Measurements from ENCODE around the gene GGA3. TPM values are rescaled to one million over a fixed set of nuclear protein-coding genes. Genes with fewer than 3 reads are reported as not detected.

The GGA3 gene
- total and polyA plus RNA-seq, 2 donors from 2014 or later, result 8.0 to 49.2 TPM

- FAIRE-seq (no peak), DNase-seq (peak in 1 of 5 donors; percentile 25)
- intact Hi-C loops (cut with DNase I), result no loop called here
- Histone ChIP-seq H3K4me3 (ENCODE audit: low read length in 3 of 3) (no peak overlapping the region), H3K9ac (ENCODE audit: low read length in 3 of 3) (no peak overlapping the region), H3K36me3 (ENCODE audit: control insufficient read depth in 2 of 3, insufficient read depth in 3 of 3, low read length in 3 of 3) (peaks cover 8 to 68% (median 42%) of the 10 kb centered on the region in 3 donors), H3K4me1 (ENCODE audit: control insufficient read depth in 2 of 3, insufficient read depth in 2 of 3, low read depth in 1 of 3, low read length in 3 of 3) (peaks cover 0 to 2% (median 0%) of the 10 kb centered on the region in 3 donors), H3K9me3 (ENCODE audit: control insufficient read depth in 2 of 3, insufficient read depth in 1 of 3, low read length in 3 of 3) (no peaks in the 10 kb centered on the region), H3K27ac (ENCODE audit: low read depth in 2 of 2, low read length in 2 of 2) (no peak overlapping the region), H3K27me3 (ENCODE audit: control insufficient read depth, insufficient read depth, low read length) (no peaks in the 10 kb centered on the region)
- no peak for TF ChIP-seq CTCF (IDR thresholded peaks at IDR 0.05; ENCODE audit: borderline replicate concordance, extremely low read depth, insufficient read depth)
Observed at GRCh38 chr17:75242461-75243042, 18.9 kb downstream of the GGA3 start.

- TF ChIP-seq CTCF (IDR thresholded peaks at IDR 0.05; ENCODE audit: borderline replicate concordance, extremely low read depth, insufficient read depth), result no peak
- Histone ChIP-seq H3K27ac (ENCODE audit: low read depth in 2 of 2, low read length in 2 of 2) (no peak overlapping the region), H3K9me3 (ENCODE audit: control insufficient read depth in 2 of 3, insufficient read depth in 1 of 3, low read length in 3 of 3) (no peaks in the 10 kb centered on the region), H3K4me3 (ENCODE audit: low read length in 3 of 3) (no peak overlapping the region), H3K9ac (ENCODE audit: low read length in 3 of 3) (no peak overlapping the region), H3K4me1 (ENCODE audit: control insufficient read depth in 2 of 3, insufficient read depth in 2 of 3, low read depth in 1 of 3, low read length in 3 of 3) (peaks cover 0 to 2% (median 0%) of the 10 kb centered on the region in 3 donors), H3K27me3 (ENCODE audit: control insufficient read depth, insufficient read depth, low read length) (no peaks in the 10 kb centered on the region), H3K36me3 (ENCODE audit: control insufficient read depth in 2 of 3, insufficient read depth in 3 of 3, low read length in 3 of 3) (peaks cover 8 to 72% (median 45%) of the 10 kb centered on the region in 3 donors)
- FAIRE-seq (no peak), DNase-seq (no peak)
- intact Hi-C loops (cut with DNase I), result no loop called here
Observed at GRCh38 chr17:75241996-75242460, 19.4 kb downstream of the GGA3 start.

GRCh38 chr17:75241502-75241901, 19.9 kb downstream of the GGA3 start:
- Histone ChIP-seq H3K4me3 (ENCODE audit: low read length in 3 of 3) (no peak overlapping the region), H3K36me3 (ENCODE audit: control insufficient read depth in 2 of 3, insufficient read depth in 3 of 3, low read length in 3 of 3) (peaks cover 8 to 73% (median 45%) of the 10 kb centered on the region in 3 donors), H3K9me3 (ENCODE audit: control insufficient read depth in 2 of 3, insufficient read depth in 1 of 3, low read length in 3 of 3) (no peaks in the 10 kb centered on the region), H3K9ac (ENCODE audit: low read length in 3 of 3) (no peak overlapping the region), H3K27me3 (ENCODE audit: control insufficient read depth, insufficient read depth, low read length) (no peaks in the 10 kb centered on the region), H3K27ac (ENCODE audit: low read depth in 2 of 2, low read length in 2 of 2) (no peak overlapping the region), H3K4me1 (ENCODE audit: control insufficient read depth in 2 of 3, insufficient read depth in 2 of 3, low read depth in 1 of 3, low read length in 3 of 3) (peaks cover 0 to 2% (median 0%) of the 10 kb centered on the region in 3 donors)
- FAIRE-seq (no peak), DNase-seq (no peak)
- intact Hi-C loops (cut with DNase I), result no loop called here
- no peak for TF ChIP-seq CTCF (IDR thresholded peaks at IDR 0.05; ENCODE audit: borderline replicate concordance, extremely low read depth, insufficient read depth)

GRCh38 chr17:75241143-75241430, 20.3 kb downstream of the GGA3 start:
- intact Hi-C loops (cut with DNase I), result no loop called here
- DNase-seq (no peak), FAIRE-seq (no peak)
- H3K27me3 ChIP-seq (ENCODE audit: control insufficient read depth, insufficient read depth, low read length), result no peaks in the 10 kb centered on the region
- H3K9me3 ChIP-seq (ENCODE audit: control insufficient read depth in 2 of 3, insufficient read depth in 1 of 3, low read length in 3 of 3), result no peaks in the 10 kb centered on the region
- no peak overlapping the region for H3K9ac ChIP-seq (ENCODE audit: low read length in 3 of 3)
- H3K36me3 ChIP-seq (ENCODE audit: control insufficient read depth in 2 of 3, insufficient read depth in 3 of 3, low read length in 3 of 3), result peaks cover 8 to 72% (median 45%) of the 10 kb centered on the region in 3 donors
- peaks cover 0 to 2% (median 0%) of the 10 kb centered on the region in 3 donors for H3K4me1 ChIP-seq (ENCODE audit: control insufficient read depth in 2 of 3, insufficient read depth in 2 of 3, low read depth in 1 of 3, low read length in 3 of 3)
- H3K4me3 ChIP-seq (ENCODE audit: low read length in 3 of 3), result no peak overlapping the region
- no peak overlapping the region for H3K27ac ChIP-seq (ENCODE audit: low read depth in 2 of 2, low read length in 2 of 2)
- TF ChIP-seq CTCF (IDR thresholded peaks at IDR 0.05; ENCODE audit: borderline replicate concordance, extremely low read depth, insufficient read depth), result no peak

All from kidney (tissue), 14 donors.